MM.1S (cell line): ENCODE results near the gene MFSD6.

Experiments used
- EZH2 ChIP-seq: fragments of 300-600 bp; sonication (generic); optimal IDR thresholded peaks from 2 replicates; pipeline ENCODE3; 2017; ENCODE audit warnings: low read depth, mild to moderate bottlenecking, antibody characterized with exemption, low read length, mixed read lengths
- EZH2phosphoT487 ChIP-seq: fragments of 300-600 bp; sonication (generic); IDR thresholded peaks from 2 replicates; pipeline ENCODE4 v1.6.1; 2018; ENCODE audit warnings: antibody characterized with exemption, low read length
- TF ChIP-seq, protein P1 (sequence below): fragments of 300-600 bp; sonication (generic); IDR thresholded peaks from 2 replicates; pipeline ENCODE4 v1.5.1; 2016; ENCODE audit warnings: antibody characterized with exemption, low read length, mixed read lengths

DNA sequence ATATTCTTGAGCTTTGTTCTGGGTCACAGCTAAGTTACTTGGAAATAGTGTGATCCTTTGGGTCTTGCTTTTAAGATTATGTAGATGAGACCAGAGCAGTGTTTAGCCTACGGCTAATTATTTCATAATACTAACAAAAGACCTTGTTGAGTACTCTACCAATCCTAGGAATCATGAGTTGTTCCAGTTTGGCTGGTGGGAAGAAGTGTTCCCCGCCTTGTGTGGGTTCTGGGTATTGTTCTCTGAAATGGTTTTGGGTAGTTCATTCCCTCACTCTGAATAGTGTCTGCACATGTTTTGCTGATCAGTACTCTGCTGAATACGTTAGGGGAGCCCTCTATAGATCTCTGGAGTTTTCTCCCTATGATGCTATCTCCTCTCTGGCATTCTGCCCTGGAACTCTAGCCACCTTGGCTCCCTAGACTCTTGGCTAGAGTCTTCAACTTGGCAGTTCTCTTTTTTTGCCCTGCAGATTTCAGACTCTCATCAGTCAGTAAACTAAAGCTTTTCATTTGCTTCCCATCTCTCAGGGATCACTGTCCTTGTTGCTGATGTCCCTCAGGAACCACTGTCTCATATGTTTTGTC, 78.0 kb downstream of the MFSD6 start:
- TF ChIP-seq, protein P1, sequence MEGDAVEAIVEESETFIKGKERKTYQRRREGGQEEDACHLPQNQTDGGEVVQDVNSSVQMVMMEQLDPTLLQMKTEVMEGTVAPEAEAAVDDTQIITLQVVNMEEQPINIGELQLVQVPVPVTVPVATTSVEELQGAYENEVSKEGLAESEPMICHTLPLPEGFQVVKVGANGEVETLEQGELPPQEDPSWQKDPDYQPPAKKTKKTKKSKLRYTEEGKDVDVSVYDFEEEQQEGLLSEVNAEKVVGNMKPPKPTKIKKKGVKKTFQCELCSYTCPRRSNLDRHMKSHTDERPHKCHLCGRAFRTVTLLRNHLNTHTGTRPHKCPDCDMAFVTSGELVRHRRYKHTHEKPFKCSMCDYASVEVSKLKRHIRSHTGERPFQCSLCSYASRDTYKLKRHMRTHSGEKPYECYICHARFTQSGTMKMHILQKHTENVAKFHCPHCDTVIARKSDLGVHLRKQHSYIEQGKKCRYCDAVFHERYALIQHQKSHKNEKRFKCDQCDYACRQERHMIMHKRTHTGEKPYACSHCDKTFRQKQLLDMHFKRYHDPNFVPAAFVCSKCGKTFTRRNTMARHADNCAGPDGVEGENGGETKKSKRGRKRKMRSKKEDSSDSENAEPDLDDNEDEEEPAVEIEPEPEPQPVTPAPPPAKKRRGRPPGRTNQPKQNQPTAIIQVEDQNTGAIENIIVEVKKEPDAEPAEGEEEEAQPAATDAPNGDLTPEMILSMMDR, result no peak
- no peak for TF ChIP-seq EZH2
- TF ChIP-seq EZH2phosphoT487, result no peak
